Muscle of leg (tissue), 11 donors: ENCODE data around the gene PLCB4. TPM values are rescaled to one million over a fixed set of nuclear protein-coding genes. Genes with fewer than 3 reads are reported as not detected.

Experiments used
- DNase-seq: peaks from one replicate; pipeline ENCODE4 v3.0.0; 2013
- H3K27ac ChIP-seq: one replicate; pipeline ENCODE4 v1.5.1; 2013; ENCODE audit warnings: mild to moderate bottlenecking, low read length, control low read depth
- H3K27me3 ChIP-seq: one replicate; pipeline ENCODE4 v1.6.1; 2013; ENCODE audit warnings: low read length; ENCODE audit not compliant: control insufficient read depth, insufficient read depth
- H3K36me3 ChIP-seq: one replicate; pipeline ENCODE4 v1.6.1; 2013; ENCODE audit warnings: low read length; ENCODE audit not compliant: control insufficient read depth, insufficient read depth
- H3K4me1 ChIP-seq: one replicate; pipeline ENCODE4 v1.6.1; 2013; ENCODE audit warnings: low read length; ENCODE audit not compliant: control insufficient read depth, insufficient read depth
- H3K4me3 ChIP-seq: one replicate; pipeline ENCODE4 v1.5.1; 2013; ENCODE audit warnings: low read length, control low read depth
- H3K9me3 ChIP-seq: replicated peaks from 2 replicates; pipeline ENCODE4 v1.6.1; 2013; ENCODE audit warnings: low read depth, low read length; ENCODE audit not compliant: control insufficient read depth
- WGBS: methylation state at CpG from one replicate; pipeline ENCODE4 v1.1.5; 2013; ENCODE audit warnings: missing lambda C conversion rate; ENCODE audit not compliant: insufficient coverage; 5-methylcytosine and 5-hydroxymethylcytosine counted together
- polyA plus RNA-seq, 8 donors: library from polyadenylated mRNA; unstranded; fragments of 120-200 nt; gene quantifications; one replicate each; pipeline versions ENCODE4 v1.2.1 to v1.2.3, GENCODE V29; 2013; ENCODE audit warnings: inconsistent platforms in 1 of 8, low replicate concordance in 1 of 8; ENCODE audit not compliant: insufficient read length in 8 of 8, insufficient read depth in 1 of 8
- total RNA-seq: library from RNA; stranded (reverse); fragments of 120-200 nt; gene quantifications from one replicate; pipeline ENCODE4 v1.2.4, GENCODE V29; 2013

Gene PLCB4
- total and polyA plus RNA-seq, 9 donors = 3.1 to 5.8 (median 4.3) TPM

- no peak overlapping the region for H3K4me3 ChIP-seq
- H3K36me3 ChIP-seq = no peaks in the 10 kb centered on the region
- DNase-seq = no peak
- no peaks in the 10 kb centered on the region for H3K4me1 ChIP-seq
- WGBS = no CpG with 5 or more reads among the region's 1 CpG
- H3K9me3 ChIP-seq = no peaks in the 10 kb centered on the region
- no peaks in the 10 kb centered on the region for H3K27me3 ChIP-seq
- H3K27ac ChIP-seq = no peak overlapping the region
Measured at GRCh38 chr20:9399322-9399721, 330.4 kb downstream of the PLCB4 start.

- Histone ChIP-seq H3K27ac (no peak overlapping the region), H3K9me3 (no peaks in the 10 kb centered on the region), H3K36me3 (no peaks in the 10 kb centered on the region), H3K4me1 (no peaks in the 10 kb centered on the region), H3K4me3 (no peak overlapping the region), H3K27me3 (no peaks in the 10 kb centered on the region)
- 75% methylated on average over 1 of the region's 4 CpGs for WGBS
- DNase-seq = no peak
Measured at GRCh38 chr20:9400171-9401025, 331.5 kb downstream of the PLCB4 start.

DNA sequence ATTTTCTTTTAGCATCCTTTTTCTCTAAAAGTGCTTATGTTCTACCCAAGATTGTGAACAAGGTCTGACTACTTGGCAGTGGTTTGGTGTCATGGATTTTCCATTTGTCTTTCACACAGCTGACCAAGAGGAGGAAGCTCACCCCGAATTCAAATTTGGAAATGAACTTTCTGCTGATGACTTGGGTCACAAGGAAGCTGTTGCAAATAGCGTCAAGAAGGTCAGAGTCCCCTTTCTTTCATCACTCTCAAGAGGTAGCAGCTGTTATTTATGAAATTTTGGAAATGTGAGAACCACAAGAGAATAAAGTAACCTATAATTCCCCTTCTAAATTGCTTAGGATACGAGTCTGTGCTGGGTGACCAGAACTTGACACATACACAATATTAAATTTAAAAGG lies 332.5 kb downstream of the PLCB4 start:
- Histone ChIP-seq H3K27me3 (no peaks in the 10 kb centered on the region), H3K27ac (no peak overlapping the region), H3K4me3 (no peak overlapping the region), H3K36me3 (no peaks in the 10 kb centered on the region), H3K9me3 (no peaks in the 10 kb centered on the region), H3K4me1 (no peaks in the 10 kb centered on the region)
- peak; percentile 43 for DNase-seq
- 40% methylated on average over 1 of the region's 3 CpGs for WGBS

DNA sequence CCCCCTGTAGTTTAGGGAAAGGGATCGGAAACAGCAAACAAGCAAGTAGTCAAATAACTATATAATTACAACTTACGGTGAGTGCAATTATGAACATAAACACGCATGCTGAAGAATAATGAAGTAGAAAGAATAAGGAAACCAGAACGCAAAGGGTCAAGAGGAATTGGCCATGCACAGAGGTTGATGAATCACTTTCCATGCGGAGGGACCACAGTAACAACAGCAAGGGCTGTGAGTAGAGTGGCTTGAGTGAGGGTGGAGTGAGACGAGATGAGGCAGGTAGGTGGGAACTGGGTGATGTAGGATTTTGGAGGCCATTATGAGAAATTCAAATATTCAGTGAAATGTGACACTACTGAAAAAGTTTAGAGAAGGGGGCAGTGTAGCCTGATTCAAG lies 333.3 kb downstream of the PLCB4 start:
- H3K27ac ChIP-seq = no peak overlapping the region
- no peak for DNase-seq
- no peaks in the 10 kb centered on the region for H3K36me3 ChIP-seq
- 84% methylated on average over 4 of the region's 6 CpGs for WGBS
- no peaks in the 10 kb centered on the region for H3K27me3 ChIP-seq
- no peak overlapping the region for H3K4me3 ChIP-seq
- H3K9me3 ChIP-seq = no peaks in the 10 kb centered on the region
- no peaks in the 10 kb centered on the region for H3K4me1 ChIP-seq

DNA sequence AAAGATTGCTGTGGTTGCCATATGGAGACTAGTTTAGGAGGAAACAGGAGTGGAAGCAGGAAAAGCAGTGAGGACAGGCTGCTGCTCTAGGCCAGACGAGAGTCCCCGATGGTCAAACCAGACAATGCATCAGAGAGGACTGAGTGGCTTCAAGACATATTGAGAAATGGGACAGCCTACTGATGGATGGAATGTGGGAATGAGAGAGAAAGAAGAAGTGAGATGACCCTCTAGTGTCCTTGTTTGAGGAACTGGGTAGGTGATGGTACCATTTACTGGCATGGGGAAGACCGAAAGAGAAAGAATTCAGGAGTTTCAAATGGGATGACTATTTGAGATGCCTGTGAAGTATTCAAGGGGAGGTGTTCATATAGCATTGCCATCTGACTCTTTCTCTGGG lies 333.7 kb downstream of the PLCB4 start:
- Histone ChIP-seq H3K4me1 (no peaks in the 10 kb centered on the region), H3K36me3 (no peaks in the 10 kb centered on the region), H3K9me3 (no peaks in the 10 kb centered on the region), H3K4me3 (no peak overlapping the region), H3K27me3 (no peaks in the 10 kb centered on the region), H3K27ac (no peak overlapping the region)
- 89% methylated on average over 2 of the region's 3 CpGs for WGBS
- no peak for DNase-seq

GRCh38 chr20:9403448-9403847 lies 334.6 kb downstream of the PLCB4 start:
- no peak for DNase-seq
- Histone ChIP-seq H3K27me3 (no peaks in the 10 kb centered on the region), H3K36me3 (no peaks in the 10 kb centered on the region), H3K27ac (no peak overlapping the region), H3K4me3 (no peak overlapping the region), H3K4me1 (no peaks in the 10 kb centered on the region), H3K9me3 (no peaks in the 10 kb centered on the region)

GRCh38 chr20:9407805-9408421 lies 339.0 kb downstream of the PLCB4 start:
- Histone ChIP-seq H3K36me3 (no peaks in the 10 kb centered on the region), H3K4me3 (no peak overlapping the region), H3K27me3 (no peaks in the 10 kb centered on the region), H3K9me3 (no peaks in the 10 kb centered on the region), H3K27ac (no peak overlapping the region), H3K4me1 (no peaks in the 10 kb centered on the region)
- peak; percentile 71 for DNase-seq
- no CpG with 5 or more reads among the region's 8 CpGs for WGBS

- H3K4me3 ChIP-seq = no peak overlapping the region
- no peaks in the 10 kb centered on the region for H3K4me1 ChIP-seq
- H3K9me3 ChIP-seq = no peaks in the 10 kb centered on the region
- no peak overlapping the region for H3K27ac ChIP-seq
- 100% methylated on average over 1 of the region's 10 CpGs for WGBS
- no peaks in the 10 kb centered on the region for H3K27me3 ChIP-seq
- no peak for DNase-seq
- no peaks in the 10 kb centered on the region for H3K36me3 ChIP-seq
Measured at GRCh38 chr20:9408422-9409300, 339.8 kb downstream of the PLCB4 start.

GRCh38 chr20:9409352-9409751 lies 340.5 kb downstream of the PLCB4 start:
- no peak for DNase-seq
- Histone ChIP-seq H3K27ac (no peak overlapping the region), H3K36me3 (no peaks in the 10 kb centered on the region), H3K4me3 (no peak overlapping the region), H3K27me3 (no peaks in the 10 kb centered on the region), H3K4me1 (no peaks in the 10 kb centered on the region), H3K9me3 (no peaks in the 10 kb centered on the region)
- no CpG with 5 or more reads among the region's 1 CpG for WGBS

DNA sequence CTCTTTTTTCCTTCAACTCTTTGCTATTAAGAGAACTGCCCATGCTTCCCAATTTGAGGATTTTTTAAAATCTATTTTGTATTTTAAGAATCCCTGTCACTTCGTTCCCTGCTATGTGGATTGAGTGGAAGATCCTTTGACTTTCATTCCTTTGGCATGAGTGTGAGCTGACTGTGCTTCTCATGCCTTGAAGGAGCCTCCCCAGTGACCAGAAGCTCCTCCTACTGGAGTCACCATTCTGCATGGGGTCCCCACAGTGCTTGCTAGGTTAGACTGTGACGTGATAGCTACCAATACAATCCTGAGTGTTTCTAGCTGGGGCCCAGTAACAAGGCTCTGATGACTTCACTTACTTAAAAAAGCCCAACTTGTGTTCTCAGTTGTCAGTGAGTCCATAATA lies 341.1 kb downstream of the PLCB4 start:
- WGBS = no CpG with 5 or more reads among the region's 2 CpGs
- Histone ChIP-seq H3K4me3 (no peak overlapping the region), H3K27me3 (no peaks in the 10 kb centered on the region), H3K36me3 (no peaks in the 10 kb centered on the region), H3K27ac (no peak overlapping the region), H3K4me1 (no peaks in the 10 kb centered on the region), H3K9me3 (no peaks in the 10 kb centered on the region)
- DNase-seq = no peak
